MM.1S (cell line): ENCODE data around the gene GNS.

Experiments
- EZH2 ChIP-seq: fragments of 300-600 bp; sonication (generic); optimal IDR thresholded peaks from 2 replicates; pipeline ENCODE3; 2017; ENCODE audit warnings: low read depth, mild to moderate bottlenecking, antibody characterized with exemption, low read length, mixed read lengths
- EZH2phosphoT487 ChIP-seq: fragments of 300-600 bp; sonication (generic); IDR thresholded peaks from 2 replicates; pipeline ENCODE4 v1.6.1; 2018; ENCODE audit warnings: antibody characterized with exemption, low read length
- TF ChIP-seq, protein P1 (sequence below): fragments of 300-600 bp; sonication (generic); IDR thresholded peaks from 2 replicates; pipeline ENCODE4 v1.5.1; 2016; ENCODE audit warnings: antibody characterized with exemption, low read length, mixed read lengths

DNA sequence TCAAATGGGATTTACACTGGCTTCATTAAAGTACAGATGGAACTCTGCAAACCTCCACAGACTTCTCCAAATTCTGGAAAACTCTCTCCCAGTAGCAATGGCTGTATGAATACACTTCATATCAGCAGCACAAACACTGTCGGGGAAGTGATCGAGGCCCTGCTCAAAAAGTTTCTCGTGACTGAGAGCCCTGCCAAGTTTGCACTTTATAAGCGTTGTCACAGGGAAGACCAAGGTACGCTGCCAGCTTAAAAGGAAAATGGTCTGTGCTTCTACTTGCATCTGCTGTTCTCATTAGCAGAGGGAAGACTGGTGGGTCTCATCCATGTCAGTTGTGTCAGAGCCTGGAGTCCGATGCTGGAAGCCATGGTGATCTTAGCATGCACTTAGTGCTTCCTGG, 71.0 kb downstream of the GNS start:
- TF ChIP-seq EZH2 (no peak), EZH2phosphoT487 (no peak)
- TF ChIP-seq, protein P1, sequence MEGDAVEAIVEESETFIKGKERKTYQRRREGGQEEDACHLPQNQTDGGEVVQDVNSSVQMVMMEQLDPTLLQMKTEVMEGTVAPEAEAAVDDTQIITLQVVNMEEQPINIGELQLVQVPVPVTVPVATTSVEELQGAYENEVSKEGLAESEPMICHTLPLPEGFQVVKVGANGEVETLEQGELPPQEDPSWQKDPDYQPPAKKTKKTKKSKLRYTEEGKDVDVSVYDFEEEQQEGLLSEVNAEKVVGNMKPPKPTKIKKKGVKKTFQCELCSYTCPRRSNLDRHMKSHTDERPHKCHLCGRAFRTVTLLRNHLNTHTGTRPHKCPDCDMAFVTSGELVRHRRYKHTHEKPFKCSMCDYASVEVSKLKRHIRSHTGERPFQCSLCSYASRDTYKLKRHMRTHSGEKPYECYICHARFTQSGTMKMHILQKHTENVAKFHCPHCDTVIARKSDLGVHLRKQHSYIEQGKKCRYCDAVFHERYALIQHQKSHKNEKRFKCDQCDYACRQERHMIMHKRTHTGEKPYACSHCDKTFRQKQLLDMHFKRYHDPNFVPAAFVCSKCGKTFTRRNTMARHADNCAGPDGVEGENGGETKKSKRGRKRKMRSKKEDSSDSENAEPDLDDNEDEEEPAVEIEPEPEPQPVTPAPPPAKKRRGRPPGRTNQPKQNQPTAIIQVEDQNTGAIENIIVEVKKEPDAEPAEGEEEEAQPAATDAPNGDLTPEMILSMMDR = no peak
